Liver (tissue), 9 donors: Measurements from ENCODE around the gene CCDC102A. TPM values are rescaled to one million over a fixed set of nuclear protein-coding genes. Genes with fewer than 3 reads are reported as not detected.

Experiments
- DNase-seq: peaks from one replicate; pipeline ENCODE4 v3.0.0-alpha.2; 2017; ENCODE audit warnings: low spot score
- H3K27ac ChIP-seq, 2 donors: one replicate each; pipeline ENCODE4 v1.7.0; 2013; ENCODE audit warnings: inconsistent platforms in 2 of 2, low read length in 2 of 2, control low read depth in 1 of 2, low read depth in 1 of 2, mild to moderate bottlenecking in 1 of 2
- H3K27me3 ChIP-seq, 4 donors: one replicate each; pipeline versions ENCODE4 v1.6.1 to v1.7.0; 2013; ENCODE audit warnings: low read length in 3 of 4, inconsistent platforms in 1 of 4, mild to moderate bottlenecking in 1 of 4, moderate library complexity in 1 of 4; ENCODE audit not compliant: control insufficient read depth in 4 of 4, insufficient read depth in 4 of 4
- H3K36me3 ChIP-seq, 4 donors: one replicate each; pipeline versions ENCODE4 v1.6.1 to v1.7.0; 2013; ENCODE audit warnings: low read length in 3 of 4, mild to moderate bottlenecking in 3 of 4, low read depth in 1 of 4, moderate library complexity in 1 of 4; ENCODE audit not compliant: control insufficient read depth in 4 of 4, insufficient read depth in 3 of 4
- H3K4me1 ChIP-seq, 4 donors: one replicate each; pipeline versions ENCODE4 v1.6.1 to v1.7.0; 2013; ENCODE audit warnings: low read length in 3 of 4, mild to moderate bottlenecking in 3 of 4, moderate library complexity in 1 of 4; ENCODE audit not compliant: control insufficient read depth in 4 of 4, insufficient read depth in 4 of 4
- H3K4me3 ChIP-seq, 3 donors: one replicate each; pipeline versions ENCODE4 v1.6.1 to v1.7.0; 2013; ENCODE audit warnings: low read length in 3 of 3, control low read depth in 1 of 3, low read depth in 1 of 3, mild to moderate bottlenecking in 1 of 3
- H3K9ac ChIP-seq, 2 donors: one replicate each; pipeline ENCODE4 v1.7.0; 2013; ENCODE audit warnings: low read length in 2 of 2, mild to moderate bottlenecking in 2 of 2, moderate library complexity in 2 of 2, control low read depth in 1 of 2, low read depth in 1 of 2
- H3K9me3 ChIP-seq, 4 donors: one replicate each; pipeline versions ENCODE4 v1.6.1 to v1.7.0; 2013; ENCODE audit warnings: low read length in 3 of 4; ENCODE audit not compliant: control insufficient read depth in 4 of 4
- ATF3 ChIP-seq: IDR thresholded peaks from 2 replicates; pipeline ENCODE4 v1.6.1; 2016; ENCODE audit warnings: antibody characterized with exemption
- CTCF ChIP-seq: fragments of 150-350 bp; IDR thresholded peaks from 2 replicates; pipeline ENCODE4 v1.5.1; 2017; ENCODE audit warnings: improper control_type of control experiment, low read depth, low read length; ENCODE audit not compliant: missing input control
- EGR1 ChIP-seq, 2 donors: IDR thresholded peaks; 2 replicates each; pipeline ENCODE4 v1.6.1; 2016 to 2018; ENCODE audit warnings: antibody characterized with exemption in 2 of 2, low read depth in 2 of 2
- FOXA1 ChIP-seq: IDR thresholded peaks from 2 replicates; pipeline ENCODE4 v1.6.1; 2016; ENCODE audit warnings: antibody characterized with exemption
- FOXA2 ChIP-seq: IDR thresholded peaks from 2 replicates; pipeline ENCODE4 v1.6.1; 2016; ENCODE audit warnings: antibody characterized with exemption
- GABPA ChIP-seq, 2 donors: IDR thresholded peaks in 1 of 2; conservative IDR thresholded peaks in 1 of 2; 2 replicates each; pipeline ENCODE4 v1.6.1; 2016; ENCODE audit warnings: antibody characterized with exemption in 2 of 2, mild to moderate bottlenecking in 1 of 2, moderate library complexity in 1 of 2
- HNF4A ChIP-seq, 2 donors: conservative IDR thresholded peaks; 2 replicates each; pipeline ENCODE4 v1.6.1; 2016; ENCODE audit warnings: antibody characterized with exemption in 2 of 2, mild to moderate bottlenecking in 2 of 2
- HNF4G ChIP-seq: IDR thresholded peaks from 2 replicates; pipeline ENCODE4 v1.6.1; 2016; ENCODE audit warnings: antibody characterized with exemption
- JUND ChIP-seq, 2 donors: IDR thresholded peaks; 2 replicates each; pipeline ENCODE4 v1.6.1; 2016; ENCODE audit warnings: antibody characterized with exemption in 2 of 2
- MAX ChIP-seq: IDR thresholded peaks from 2 replicates; pipeline ENCODE4 v1.6.1; 2016; ENCODE audit warnings: antibody characterized with exemption
- NR2F2 ChIP-seq: IDR thresholded peaks from 2 replicates; pipeline ENCODE4 v1.6.1; 2016; ENCODE audit warnings: antibody characterized with exemption
- RAD21 ChIP-seq, 2 donors: IDR thresholded peaks; 2 replicates each; pipeline ENCODE4 v1.6.1; 2016; ENCODE audit warnings: antibody characterized with exemption in 2 of 2, mild to moderate bottlenecking in 2 of 2
- REST ChIP-seq: IDR thresholded peaks from 2 replicates; pipeline ENCODE4 v1.6.1; 2016; ENCODE audit warnings: antibody characterized with exemption, mild to moderate bottlenecking
- RXRA ChIP-seq, 2 donors: IDR thresholded peaks; 2 replicates each; pipeline ENCODE4 v1.6.1; 2017 to 2018; ENCODE audit warnings: antibody characterized with exemption in 2 of 2, mild to moderate bottlenecking in 1 of 2
- SP1 ChIP-seq: IDR thresholded peaks from 2 replicates; pipeline ENCODE4 v1.6.1; 2018; ENCODE audit warnings: antibody characterized with exemption, mild to moderate bottlenecking
- TAF1 ChIP-seq: conservative IDR thresholded peaks from 2 replicates; pipeline ENCODE4 v1.6.1; 2016; ENCODE audit warnings: antibody characterized with exemption, mild to moderate bottlenecking
- YY1 ChIP-seq: IDR thresholded peaks from 2 replicates; pipeline ENCODE4 v1.6.1; 2016; ENCODE audit warnings: antibody characterized with exemption, mild to moderate bottlenecking
- ZBTB33 ChIP-seq: IDR thresholded peaks from 2 replicates; pipeline ENCODE4 v1.6.1; 2016; ENCODE audit warnings: antibody characterized with exemption
- WGBS: extraction: QIAGEN DNeasy Blood & Tissue Kit; methylation state at CpG from one replicate; pipeline ENCODE4 v1.1.7; 2013; 5-methylcytosine and 5-hydroxymethylcytosine counted together
- polyA plus RNA-seq, 2 donors: library from polyadenylated mRNA; stranded (reverse) in 1 of 2; unstranded in 1 of 2; fragments of 200-250 nt in 1 of 2; fragments of >200 nt in 1 of 2; fragmentation: Nextera tagmentation in 1 of 2; extraction: Ambion mirVana in 1 of 2; gene quantifications; one replicate each; pipeline versions ENCODE4 v1.2.1 to v1.2.3, GENCODE V29; 2013 to 2015
- total RNA-seq, 2 donors: library from RNA; depleted of rRNA; stranded (reverse); fragments of >200 nt; gene quantifications; one replicate each; pipeline ENCODE4 v1.2.3, GENCODE V29; 2014
- donor health status: healthy.
- donor health status: healthy.
- donor health status: healthy.
- donor health status: healthy.
- donor health status: healthy.

CCDC102A gene
- total and polyA plus RNA-seq, 4 donors: 0.36 to 2.6 (median 1.7) TPM

- Histone ChIP-seq H3K27ac (no peak overlapping the region), H3K4me1 (no peaks in the 10 kb centered on the region), H3K9me3 (no peaks in the 10 kb centered on the region), H3K36me3 (no peaks in the 10 kb centered on the region), H3K27me3 (no peaks in the 10 kb centered on the region), H3K4me3 (no peak overlapping the region), H3K9ac (no peak overlapping the region)
- no peak for DNase-seq
- TF ChIP-seq EGR1 (IDR thresholded peaks at IDR 0.05; ENCODE audit: low read depth in 2 of 2): no peak
- TF ChIP-seq GABPA (IDR thresholded peaks at IDR 0.05 in 1 of 2, conservative IDR thresholded peaks at IDR 0.05 in 1 of 2): no peak
- no peak for TF ChIP-seq CTCF
- no peak for TF ChIP-seq MAX
- no peak for TF ChIP-seq ZBTB33
- TF ChIP-seq FOXA1: no peak
- TF ChIP-seq FOXA2: no peak
- TF ChIP-seq JUND (IDR thresholded peaks at IDR 0.05): no peak
- no peak for TF ChIP-seq NR2F2
- no peak for TF ChIP-seq ATF3
- no peak for TF ChIP-seq RAD21 (IDR thresholded peaks at IDR 0.05)
- TF ChIP-seq TAF1: no peak
- TF ChIP-seq YY1: no peak
- TF ChIP-seq RXRA (IDR thresholded peaks at IDR 0.05): no peak
- TF ChIP-seq REST: no peak
- no peak for TF ChIP-seq HNF4A (conservative IDR thresholded peaks at IDR 0.05)
- no peak for TF ChIP-seq HNF4G
- TF ChIP-seq SP1: no peak
- 58% methylated on average over 4 of the region's 4 CpGs for WGBS
Observed at GRCh38 chr16:57577691-57578224, 41.4 kb upstream of the CCDC102A start.
